Left hindlimb (tissue), 1 donor: ENCODE measurements around the gene GABPB1.

ENCODE experiments used
- DNase-seq: peaks from one replicate; pipeline ENCODE4 v3.0.0-alpha.2; 2018

Gene GABPB1

DNA sequence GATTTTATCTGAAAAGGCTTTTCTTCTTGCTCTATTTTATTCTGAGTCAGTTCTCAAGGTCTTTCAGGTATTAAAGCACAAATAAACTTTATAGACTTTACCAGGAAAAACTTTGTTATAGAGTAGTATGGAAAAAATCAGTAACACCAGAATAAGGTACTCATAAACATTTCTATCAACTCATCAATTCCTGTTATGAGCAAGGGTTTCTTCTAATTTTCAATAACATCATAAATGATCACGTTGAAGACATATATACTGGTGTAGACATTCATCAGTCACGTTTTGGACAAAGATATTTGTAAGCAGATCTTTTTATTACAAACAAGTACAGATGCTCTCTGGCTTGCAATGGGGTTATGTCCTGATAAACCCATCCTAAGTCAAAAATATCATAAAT lies 79.9 kb downstream of the GABPB1 start:
- DNase-seq = no peak

DNA sequence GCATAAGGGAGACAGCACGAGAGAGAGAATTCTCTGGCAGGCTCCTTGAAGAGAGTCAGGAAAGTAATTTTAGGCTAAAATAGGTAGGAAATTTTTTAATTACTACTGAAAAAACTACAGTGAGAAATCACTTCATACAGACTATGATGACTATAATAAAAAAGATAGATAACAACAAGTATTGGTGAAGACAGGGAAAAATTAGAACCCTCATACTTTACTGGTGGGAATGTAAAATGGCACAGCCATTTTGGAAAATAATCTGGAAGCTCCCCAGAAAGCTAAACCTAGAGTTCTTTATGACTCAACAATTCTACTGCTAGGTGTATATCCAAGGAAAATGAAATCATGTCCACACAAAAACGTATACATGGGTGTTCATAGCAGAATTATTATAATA lies 87.4 kb downstream of the GABPB1 start:
- no peak for DNase-seq

DNA sequence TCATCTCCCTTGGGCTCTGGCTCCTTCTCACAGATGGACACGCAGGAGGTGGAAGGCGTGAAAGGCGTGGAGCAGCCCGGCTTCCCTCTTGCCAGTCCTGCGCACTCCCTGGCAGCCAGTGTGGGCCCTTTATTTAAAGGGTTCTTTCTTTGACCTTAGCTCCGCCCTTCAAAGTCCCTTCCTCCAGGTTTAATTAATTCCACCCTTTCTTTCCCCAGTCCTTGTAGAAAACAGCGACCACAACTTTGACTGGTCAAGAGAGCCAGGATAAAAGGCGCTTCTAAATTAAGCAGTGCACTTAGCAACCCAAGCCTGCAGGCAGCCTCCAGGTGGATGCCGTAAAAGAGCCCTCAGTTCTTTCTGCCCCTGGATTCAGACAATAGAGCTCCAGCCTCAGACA lies 89.4 kb downstream of the GABPB1 start, which contains the start of gene HDC:
Gene HDC (minus strand): TSS at position 107 of the 400 bp plus-strand sequence. CDS start 103 bp downstream, at position 4.
- no peak for DNase-seq

DNA sequence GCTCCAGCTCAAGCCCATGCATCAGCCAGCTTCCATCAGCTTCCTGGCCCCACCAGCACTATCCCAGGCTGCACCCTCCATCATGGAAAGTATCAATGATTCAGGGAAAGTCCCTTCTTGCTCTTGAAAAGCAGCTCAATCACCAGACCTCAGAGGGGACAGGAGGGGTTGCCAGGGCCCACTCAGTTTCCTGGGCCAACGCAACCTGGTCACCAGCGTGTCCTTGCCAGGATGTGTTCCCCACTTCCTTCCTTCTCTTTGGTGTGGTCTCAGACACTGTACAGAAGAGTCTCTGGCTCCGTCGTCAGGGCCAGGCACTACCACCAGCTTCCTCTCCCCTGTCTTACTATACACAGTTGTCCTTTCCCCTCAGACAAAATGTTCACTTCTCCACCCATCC lies 92.5 kb downstream of the GABPB1 start:
- no peak for DNase-seq

DNA sequence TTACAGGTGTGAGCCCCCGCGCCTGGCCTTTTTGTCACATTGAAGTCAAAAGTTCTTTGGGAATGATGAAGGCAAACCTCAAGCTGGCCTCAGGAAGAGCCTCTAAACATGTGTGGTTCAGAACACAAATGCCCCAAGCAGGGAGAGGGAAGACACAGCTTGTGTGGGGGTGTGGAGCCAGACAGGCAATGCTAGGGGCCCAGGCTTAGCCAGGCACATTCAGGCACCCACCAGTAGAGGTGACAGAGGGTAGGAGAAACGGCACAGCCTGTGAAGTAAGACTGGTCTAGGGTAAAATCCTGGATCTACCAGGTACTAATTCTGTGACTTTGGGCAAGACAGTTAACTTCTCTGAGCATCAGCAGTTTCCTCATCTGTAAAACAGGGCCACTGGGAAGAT lies 93.0 kb downstream of the GABPB1 start:
- no peak for DNase-seq

DNA sequence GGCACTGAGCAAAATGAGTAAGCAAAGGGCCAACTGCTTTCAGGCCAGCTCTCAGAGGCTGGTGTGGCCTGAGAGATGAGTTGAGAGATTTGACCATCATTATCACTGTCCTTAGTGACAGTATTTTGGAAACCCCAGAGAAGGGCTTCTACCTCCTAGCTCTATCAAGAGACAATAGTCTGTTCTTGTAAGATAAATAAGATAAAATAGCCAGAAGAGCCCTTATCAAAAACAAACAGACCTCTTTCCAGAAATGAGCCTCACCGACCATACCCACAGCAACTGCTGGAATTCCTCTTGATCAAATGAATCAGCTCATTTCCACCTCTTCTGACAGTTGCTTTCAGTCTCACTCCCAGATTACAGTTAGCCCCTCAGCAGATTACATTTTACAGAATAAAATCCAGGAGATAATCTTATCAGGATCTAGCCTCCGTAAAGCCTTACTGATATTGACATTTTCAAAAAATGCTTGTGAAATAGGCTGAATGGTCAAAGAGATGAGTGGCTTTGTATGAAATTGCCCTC lies 94.0 kb downstream of the GABPB1 start:
- DNase-seq = no peak

DNA sequence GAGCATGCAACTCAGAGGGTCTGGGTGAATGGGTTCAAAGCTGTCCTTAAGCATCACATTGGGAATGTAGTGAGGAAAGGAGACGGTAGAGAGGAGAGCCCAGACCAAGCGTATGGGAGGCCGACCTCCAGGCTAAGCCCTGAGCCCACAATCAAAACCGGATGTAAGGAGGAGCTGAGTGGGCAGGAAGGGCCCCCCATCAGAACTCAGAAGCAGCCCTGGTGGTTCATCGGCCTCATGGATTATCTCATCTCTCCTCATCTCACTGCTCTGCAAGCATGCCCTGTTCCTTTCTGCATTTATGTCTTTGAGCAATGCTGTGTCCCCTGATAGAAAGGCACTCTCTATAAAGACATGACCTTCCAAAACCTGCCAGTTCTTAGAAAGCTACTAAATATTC lies 95.7 kb downstream of the GABPB1 start:
- no peak for DNase-seq

DNA sequence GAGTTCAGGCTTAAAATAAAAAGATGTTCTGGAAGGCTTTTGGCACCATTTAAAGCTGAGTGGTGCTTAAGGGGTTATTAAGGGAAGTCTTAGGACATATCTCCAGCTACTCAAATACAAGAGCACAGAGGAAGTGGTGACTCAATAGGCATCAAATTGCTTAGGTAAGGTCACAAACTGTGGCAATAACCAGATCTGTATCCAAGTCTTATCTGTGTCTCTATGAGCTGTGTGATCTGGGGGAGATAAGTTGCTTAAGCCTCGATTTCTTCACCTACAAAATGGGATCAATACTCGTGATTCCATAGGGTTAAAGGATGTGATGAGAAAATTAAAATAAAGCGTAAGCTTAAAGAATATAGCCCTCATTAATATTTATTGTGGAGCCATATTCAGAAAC lies 97.1 kb downstream of the GABPB1 start:
- DNase-seq = no peak

DNA sequence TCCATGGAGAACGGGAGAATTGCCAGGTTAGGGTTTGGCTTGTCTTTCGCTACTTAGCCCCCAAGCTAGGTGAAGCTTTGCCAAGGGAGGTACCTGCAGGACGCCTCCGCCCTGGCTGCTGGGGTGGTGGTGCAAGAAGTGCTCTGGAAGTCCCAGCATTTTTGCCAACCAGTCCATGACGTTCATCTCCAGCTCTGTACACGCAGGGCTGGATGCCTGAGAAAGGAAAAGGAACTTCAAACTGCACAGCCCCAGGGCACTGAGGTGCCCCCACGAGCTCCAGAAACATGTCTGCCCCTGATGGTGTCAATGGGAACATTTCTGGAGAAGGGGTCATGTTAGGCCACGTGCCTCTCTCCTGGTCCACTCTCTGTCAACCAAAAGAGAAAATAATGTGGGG lies 97.7 kb downstream of the GABPB1 start:
- no peak for DNase-seq

DNA sequence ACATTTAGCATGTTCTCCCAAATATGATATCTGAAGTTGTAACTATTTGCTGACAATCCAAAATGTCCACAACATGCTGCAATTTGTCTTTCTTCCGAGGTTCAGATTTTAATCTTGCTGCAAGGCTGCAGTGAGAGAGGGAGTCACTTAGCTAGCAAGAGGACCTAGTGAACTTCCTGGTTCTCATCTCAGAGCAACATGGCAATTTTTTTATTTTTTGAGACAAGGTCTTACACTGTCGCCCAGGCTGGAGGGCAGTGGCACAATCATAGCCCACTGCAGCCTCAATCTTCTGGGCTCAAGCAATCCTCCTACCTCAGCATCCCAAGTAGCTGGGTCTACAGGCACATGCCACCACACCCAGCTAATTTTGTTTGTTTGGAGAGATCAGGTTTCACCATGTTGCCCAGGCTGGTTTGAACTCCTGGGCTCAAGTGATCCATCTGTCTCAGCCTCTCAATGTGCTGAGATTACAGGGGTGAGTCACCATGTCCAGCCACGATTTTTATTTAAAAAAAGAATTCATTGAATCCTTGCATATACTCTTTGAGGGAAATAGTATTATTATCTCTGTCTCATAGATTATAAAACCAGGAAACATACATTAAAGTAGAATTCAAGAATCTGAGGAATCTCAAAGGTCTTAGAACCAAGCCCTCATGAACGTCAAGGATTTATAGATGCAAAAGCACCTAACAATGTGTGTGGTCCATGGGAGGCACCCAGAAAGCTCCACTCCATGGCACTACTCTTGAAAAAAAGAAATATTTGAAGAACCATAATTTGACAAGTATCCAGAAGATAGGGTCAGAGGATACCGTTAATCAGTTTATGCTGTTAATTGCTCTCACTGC lies 98.6 kb downstream of the GABPB1 start:
- no peak for DNase-seq

DNA sequence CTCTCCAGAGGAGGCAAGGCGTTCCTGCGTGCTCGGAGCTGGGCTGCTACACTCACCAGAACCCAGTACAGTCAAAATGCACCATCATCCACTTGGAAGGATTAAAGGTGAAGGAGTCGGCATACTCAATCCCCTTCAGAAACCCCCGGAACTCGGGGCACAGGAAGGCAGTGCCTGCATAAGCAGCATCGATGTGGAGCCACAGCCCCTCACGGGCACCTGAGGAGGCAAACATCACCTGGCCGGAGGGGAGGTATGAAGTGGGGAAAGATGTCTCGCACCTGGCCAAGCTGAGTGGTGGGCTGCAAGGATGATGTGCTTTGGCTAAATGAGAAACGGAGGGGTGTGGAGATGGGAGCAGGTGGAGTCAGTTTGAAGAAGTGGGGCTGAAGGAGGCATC lies 102.4 kb downstream of the GABPB1 start:
- no peak for DNase-seq

DNA sequence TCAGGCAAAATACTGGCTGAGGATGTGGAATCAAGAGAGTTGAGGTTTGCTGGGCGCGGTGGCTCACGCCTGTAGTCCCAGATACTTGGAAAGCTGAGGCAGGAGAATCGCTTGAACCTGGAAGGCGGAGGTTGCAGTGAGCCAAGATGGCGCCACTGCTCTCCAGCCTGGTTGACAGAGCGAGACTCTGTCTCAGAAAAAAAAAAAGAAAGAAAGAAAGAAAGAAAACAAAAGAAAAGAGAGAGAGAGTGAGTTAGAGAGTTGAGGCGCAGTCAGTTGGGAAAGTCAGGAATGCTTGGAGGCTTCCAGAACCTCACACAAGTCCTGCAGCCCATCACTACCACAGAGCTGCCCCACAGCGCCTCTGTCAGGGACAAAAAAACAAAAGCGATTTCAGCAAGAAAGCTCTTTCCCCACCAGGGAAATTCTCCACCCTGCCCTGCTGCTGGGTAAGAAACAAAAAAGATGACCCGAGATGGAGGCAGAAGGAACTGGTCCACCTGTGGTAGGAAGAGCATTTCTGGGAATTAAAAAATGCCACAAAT lies 103.3 kb downstream of the GABPB1 start:
- DNase-seq = no peak

DNA sequence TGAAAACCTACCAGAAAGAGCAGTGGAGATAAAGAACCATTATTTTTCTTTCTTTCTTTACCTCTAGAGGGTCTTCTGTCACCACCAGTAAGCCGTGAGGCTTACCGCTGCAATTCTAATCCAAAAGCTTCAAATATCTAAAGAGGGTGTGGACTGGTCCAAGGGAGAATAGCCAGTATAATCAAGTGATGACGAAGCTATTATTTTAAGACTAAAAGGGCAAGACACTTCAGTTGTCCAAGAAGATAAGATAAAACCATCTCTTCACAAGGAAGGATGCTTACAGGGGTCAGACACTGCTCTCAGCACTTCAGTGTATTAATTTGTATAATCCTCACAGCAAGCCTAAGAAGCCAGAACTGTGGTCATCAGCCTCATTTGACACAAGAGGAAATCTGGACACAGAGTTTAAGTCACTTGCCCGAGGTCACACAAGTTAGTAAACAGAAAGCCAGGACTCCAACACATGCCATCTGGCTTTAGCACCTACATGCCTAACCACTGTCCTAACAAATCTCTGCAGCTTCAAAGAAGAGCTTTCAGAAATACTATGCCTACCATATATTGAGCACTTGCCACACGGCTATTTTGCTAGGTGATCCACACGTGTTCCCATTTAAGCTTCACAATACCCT lies 104.1 kb downstream of the GABPB1 start:
- DNase-seq = no peak

DNA sequence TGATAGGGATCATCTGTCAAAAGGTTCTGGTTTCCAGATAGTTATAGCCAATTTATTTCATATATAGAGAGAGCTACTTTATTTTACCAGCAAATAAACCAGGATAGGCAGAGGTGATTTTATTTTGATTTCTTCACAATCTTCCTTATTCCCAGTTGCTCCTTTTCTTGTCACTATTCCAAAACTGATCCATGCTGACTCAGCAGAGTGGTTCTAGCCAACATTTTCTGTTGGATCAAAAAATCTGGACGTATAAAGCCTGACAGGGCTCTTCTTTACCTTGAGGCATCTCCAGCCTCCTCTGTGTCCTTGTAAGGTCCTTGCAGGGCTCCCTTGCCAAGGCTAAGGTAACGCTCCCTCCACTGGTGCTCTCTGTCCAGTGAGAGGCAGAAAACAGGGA lies 105.3 kb downstream of the GABPB1 start:
- no peak for DNase-seq

DNA sequence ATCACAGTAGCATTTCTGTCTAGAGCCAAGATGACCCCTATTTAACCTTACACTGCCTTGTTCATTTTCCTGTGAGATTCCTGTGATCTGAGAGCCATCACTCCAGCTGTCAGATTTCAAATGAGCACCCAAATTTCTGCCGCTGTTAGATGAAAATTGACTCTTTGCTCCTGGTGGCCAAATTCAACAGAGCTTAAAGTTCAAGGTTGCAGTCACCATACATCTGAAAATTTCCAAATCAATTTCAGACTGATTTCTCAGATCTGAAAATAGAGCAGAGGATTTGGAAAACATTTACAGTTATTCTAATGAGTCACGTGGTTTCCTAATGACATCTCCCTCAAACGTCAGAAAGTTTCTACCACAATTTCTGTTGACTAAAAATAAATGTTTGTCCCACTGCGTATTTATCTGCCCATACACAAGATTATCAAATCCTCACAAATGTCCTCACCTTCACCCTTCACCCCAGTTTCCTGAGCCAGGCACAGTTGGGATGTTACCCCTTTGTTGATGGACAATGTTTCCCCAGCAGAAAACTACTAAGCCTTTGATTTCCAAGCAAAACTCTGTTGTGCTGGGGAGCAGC lies 105.9 kb downstream of the GABPB1 start:
- DNase-seq = no peak

DNA sequence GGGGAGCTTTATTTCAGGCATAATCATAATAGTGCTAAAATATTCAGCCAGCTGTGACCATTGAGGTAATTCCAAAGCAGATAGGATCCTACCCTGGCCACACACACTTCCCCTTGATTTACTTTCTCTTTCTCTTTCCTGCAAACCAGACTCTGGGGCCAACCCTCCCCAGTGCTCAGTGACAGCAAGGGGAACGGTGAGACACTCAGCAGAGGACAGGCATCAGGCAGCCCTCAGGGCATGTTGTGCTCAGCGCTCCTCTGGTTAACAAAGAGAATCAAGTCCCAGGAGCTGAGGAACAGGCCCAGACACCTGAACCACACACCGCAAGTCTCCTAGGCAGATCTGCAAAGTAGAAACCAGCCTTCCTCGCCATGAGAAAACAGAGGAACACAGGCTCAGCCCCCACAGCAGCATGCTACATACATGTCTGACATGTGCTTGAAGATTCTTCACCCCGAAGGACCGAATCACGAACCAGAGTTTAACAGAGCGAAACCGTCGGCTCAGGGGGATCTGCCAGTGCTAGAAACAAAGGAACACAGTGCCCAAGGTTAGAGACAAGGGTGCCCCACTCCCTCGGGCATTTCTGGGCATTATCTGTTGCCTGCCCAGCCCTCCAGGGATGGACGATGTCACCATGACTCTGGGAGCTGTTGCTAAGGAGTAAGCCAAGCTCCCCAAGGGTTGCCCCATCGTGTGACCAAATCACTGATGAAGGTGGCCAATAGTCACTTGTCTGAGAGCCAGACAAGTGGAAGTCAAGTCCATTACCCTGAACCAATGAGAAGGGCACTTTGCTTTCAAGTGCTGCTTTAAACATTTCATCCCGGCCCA lies 107.0 kb downstream of the GABPB1 start:
- no peak for DNase-seq

DNA sequence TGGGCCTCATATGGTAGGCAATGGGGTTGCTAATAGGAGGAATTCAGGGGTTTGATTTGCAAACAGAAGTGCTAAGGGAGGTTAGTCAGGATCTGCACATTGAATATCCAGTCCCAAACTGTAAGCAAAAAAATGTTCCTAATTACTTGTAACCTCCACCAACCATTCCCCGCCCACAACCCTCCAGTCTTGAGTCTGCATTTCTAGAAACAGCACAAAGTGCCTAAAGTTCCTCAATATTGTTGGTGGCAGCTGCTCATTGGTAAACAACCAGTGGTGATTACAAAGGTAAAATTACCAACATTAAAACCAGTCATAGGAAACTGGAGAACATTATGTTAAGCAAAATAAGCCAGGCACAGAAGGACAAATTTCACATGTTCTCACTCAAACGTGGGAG lies 108.4 kb downstream of the GABPB1 start:
- no peak for DNase-seq

DNA sequence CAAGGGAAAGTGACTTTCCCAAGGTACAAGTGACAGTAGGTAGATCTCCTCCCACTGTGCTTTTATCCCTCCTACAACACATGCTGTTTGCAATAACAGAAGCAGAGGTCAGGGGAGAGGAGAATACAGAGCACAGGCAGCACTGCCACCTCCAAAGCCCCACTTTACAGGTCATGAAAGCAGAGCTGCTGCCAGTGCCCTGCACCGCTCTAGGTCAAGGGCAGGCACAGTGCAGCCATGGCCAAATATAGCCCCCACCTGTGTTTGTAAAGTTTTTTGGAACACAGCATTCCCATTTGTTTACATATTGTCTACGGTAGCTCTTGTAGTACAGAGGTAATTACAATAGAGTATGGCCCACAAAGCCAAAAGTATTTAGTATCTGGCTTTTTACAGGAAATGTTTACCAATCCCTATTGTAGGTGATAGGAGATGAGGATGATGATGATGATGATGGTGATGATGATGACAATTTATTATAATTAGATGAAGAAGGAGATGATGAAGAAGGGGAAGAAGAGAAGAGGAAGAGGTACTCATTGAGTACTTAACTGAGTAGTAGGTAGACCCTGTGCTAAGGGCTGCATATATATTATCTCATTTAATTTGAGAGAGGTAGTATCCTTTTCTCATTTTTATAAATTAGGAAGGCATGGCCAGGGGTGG lies 109.9 kb downstream of the GABPB1 start:
- DNase-seq = no peak

DNA sequence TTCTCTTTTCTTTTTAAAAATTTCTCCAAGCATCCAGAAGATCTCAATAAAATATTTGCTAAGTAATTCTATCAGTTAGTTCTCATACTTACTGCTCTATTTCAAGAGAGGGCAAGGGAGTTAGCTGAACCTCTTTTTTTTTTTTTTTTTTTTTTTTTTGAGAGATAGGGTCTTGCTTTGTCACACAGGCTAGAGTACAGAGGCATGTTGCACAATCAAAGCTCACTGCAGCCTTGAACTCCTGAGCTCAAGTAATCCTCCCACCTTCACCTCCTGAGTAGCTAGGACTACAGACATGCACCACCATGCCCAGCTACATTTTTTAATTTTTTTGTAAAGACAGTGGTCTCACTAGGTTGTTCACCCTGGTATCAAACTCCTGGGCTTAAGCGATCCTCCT lies 110.8 kb downstream of the GABPB1 start:
- DNase-seq = no peak

DNA sequence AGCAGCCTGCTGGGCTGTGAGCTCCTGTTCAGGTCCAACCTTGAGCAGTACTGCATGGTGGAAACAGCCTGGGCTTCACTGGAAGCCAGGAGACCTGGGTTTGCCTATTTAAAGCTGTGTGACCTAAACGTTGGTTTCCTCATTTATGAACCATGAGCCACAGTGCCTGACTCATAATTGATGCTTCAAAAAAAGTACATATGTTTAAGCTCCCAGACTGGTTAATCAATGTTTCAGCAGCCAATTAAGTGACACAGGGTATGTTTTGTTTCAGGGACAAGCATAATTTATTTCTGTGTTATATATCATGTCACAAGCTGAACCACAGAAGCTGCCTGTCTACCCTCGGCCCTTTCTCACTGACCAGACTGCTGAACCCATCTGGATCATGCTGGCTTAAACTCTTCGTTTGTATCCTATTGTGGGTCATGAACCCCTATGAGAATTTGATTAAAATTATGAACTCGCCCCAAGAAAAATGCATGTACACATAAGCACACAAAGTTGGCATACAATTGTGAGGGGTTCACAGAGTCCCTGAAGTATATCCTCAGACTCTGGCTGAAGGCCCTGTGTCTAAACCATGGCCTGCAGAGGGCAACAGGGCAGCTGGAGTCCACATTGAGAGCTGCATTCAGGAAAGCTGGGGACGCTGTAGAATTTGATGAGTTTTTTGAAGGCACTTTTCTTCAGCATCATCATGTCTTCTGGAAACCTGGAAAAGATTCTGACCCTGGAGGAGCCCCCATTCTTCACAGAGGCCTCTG lies 113.1 kb downstream of the GABPB1 start:
- no peak for DNase-seq

DNA sequence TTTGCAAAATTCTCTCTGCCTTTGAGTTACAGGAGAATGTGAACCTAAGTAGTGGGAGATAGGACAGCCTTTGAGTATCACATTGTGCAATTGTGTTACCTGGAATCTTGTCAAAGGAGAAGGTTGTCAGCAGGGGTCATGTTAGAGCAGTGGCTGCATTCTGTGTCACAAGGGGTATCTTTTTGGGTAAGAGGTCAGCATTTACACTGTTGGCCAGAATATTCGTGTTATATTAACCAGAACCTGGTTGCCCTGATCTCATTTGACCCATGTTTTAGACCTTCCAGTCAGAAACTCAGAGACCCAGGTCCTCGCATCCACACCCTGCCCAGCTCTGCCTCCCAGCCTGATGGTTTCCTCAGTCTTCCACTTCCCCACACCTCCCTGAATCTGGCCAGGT lies 116.7 kb downstream of the GABPB1 start:
- DNase-seq = no peak
